ENCODE measurements around the gene CSMD2.

The CSMD2 gene

GRCh38 chr1:33844166-33844565, 320.9 kb downstream of the CSMD2 start:
- no peak for DNase-seq

- DNase-seq: no peak
These were observed 322.7 kb downstream of the CSMD2 start for GRCh38 chr1:33842348-33842747.

GRCh38 chr1:33841494-33841893, 323.5 kb downstream of the CSMD2 start:
- no peak for DNase-seq

- DNase-seq: no peak
These were observed 327.4 kb downstream of the CSMD2 start for GRCh38 chr1:33837635-33838034.

GRCh38 chr1:33836911-33837310, 328.1 kb downstream of the CSMD2 start:
- no peak for DNase-seq

- no peak for DNase-seq
These were observed 336.4 kb downstream of the CSMD2 start for GRCh38 chr1:33828654-33829053.

GRCh38 chr1:33828059-33828458, 337.0 kb downstream of the CSMD2 start:
- DNase-seq: no peak

- no peak for DNase-seq
These were observed 338.3 kb downstream of the CSMD2 start for GRCh38 chr1:33826711-33827110.

GRCh38 chr1:33826311-33826710, 338.7 kb downstream of the CSMD2 start:
- no peak for DNase-seq

- DNase-seq: no peak
These were observed 339.5 kb downstream of the CSMD2 start for GRCh38 chr1:33825506-33825905.

GRCh38 chr1:33824971-33825370, 340.1 kb downstream of the CSMD2 start:
- no peak for DNase-seq

GRCh38 chr1:33824321-33824720, 340.7 kb downstream of the CSMD2 start:
- DNase-seq: no peak

- no peak for DNase-seq
These were observed 341.2 kb downstream of the CSMD2 start for GRCh38 chr1:33823830-33824229.

GRCh38 chr1:33823401-33823800, 341.6 kb downstream of the CSMD2 start:
- DNase-seq: no peak

GRCh38 chr1:33822396-33822795, 342.6 kb downstream of the CSMD2 start:
- no peak for DNase-seq

- no peak for DNase-seq
These were observed 343.7 kb downstream of the CSMD2 start for GRCh38 chr1:33821291-33821690.

- DNase-seq: no peak
These were observed 344.2 kb downstream of the CSMD2 start for GRCh38 chr1:33820804-33821203.

GRCh38 chr1:33819913-33820311, 345.1 kb downstream of the CSMD2 start:
- no peak for DNase-seq

- no peak for DNase-seq
These were observed 345.6 kb downstream of the CSMD2 start for GRCh38 chr1:33819290-33819912.

GRCh38 chr1:33818071-33818470, 347.0 kb downstream of the CSMD2 start:
- DNase-seq: no peak

- no peak for DNase-seq
These were observed 350.0 kb downstream of the CSMD2 start for GRCh38 chr1:33815061-33815460.

GRCh38 chr1:33814166-33814565, 350.9 kb downstream of the CSMD2 start:
- DNase-seq: no peak

GRCh38 chr1:33810571-33810970, 354.5 kb downstream of the CSMD2 start:
- DNase-seq: no peak

GRCh38 chr1:33805988-33806387, 359.0 kb downstream of the CSMD2 start:
- no peak for DNase-seq

- no peak for DNase-seq
These were observed 362.8 kb downstream of the CSMD2 start for GRCh38 chr1:33802268-33802667.

GRCh38 chr1:33797849-33798248, 367.2 kb downstream of the CSMD2 start:
- no peak for DNase-seq
